Measurements from ENCODE around the gene RNF130. TPM values are rescaled to one million over a fixed set of nuclear protein-coding genes. Genes with fewer than 3 reads are reported as not detected.

RNF130 gene
- total and polyA plus RNA-seq, 4 donors, result 75.9 to 123 (median 90.8) TPM

DNA sequence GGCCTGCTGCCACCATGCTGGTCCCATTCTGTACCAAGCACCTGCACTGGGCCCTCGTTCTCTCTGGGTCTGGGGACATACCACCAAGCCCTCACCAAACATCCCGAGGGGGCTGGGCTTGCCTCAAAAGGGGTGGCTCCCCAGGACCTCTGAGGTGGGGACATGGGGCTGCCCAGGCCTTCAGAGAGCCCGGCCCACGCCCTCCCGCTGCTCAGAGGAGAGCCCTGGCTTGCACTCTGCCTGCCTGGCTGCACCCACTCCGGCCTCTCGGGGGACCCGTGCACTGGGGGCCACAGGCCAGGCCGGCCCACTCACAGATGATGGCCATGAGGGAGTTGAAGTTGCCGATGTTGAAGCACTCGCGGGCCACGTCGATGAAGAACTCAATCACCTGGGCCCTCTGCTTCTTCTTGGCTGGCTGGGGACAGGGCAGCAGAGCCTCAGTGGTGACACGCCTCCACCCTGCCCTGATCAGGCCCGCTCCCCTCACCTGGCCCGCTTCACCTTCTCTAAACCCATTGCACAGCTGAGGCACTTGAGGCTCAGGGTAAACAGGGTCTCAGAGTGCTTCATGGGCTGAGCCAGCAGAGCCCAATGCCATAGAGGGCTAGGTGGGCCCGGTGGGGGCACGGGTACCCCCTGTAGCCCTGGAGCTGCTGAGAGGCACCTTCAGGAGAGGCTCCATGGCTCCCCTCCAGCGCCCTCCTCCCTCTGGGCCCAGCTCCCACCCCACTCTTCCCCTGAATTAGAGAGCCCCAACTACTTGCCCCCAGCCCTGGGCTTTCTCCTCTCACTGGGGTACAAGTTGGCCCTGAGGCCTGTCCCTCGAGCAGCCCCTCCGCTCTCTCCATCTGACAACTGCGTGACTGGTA lies 47.7 kb upstream of the RNF130 start:
- ATAC-seq (ENCODE audit: insufficient read depth, low FRiP score), result no peak
- Histone ChIP-seq H3K9me3 (ENCODE audit: control insufficient read depth in 4 of 4, insufficient read depth in 3 of 4, low read length in 3 of 4) (no peaks in the 10 kb centered on the region), H3K27ac (ENCODE audit: low read depth in 1 of 2, low read length in 1 of 2) (no peak overlapping the region), H3K9ac (ENCODE audit: insufficient read depth in 1 of 2, low read length in 2 of 2) (no peak overlapping the region), H3K4me3 (no peak overlapping the region), H3K4me1 (ENCODE audit: control insufficient read depth in 5 of 5, insufficient read depth in 5 of 5, low read length in 5 of 5) (no peaks in the 10 kb centered on the region), H3K27me3 (ENCODE audit: control insufficient read depth in 3 of 3, insufficient read depth in 3 of 3, low read length in 2 of 3) (no peaks in the 10 kb centered on the region), H3K36me3 (ENCODE audit: control insufficient read depth in 4 of 4, insufficient read depth in 4 of 4, low read length in 4 of 4) (no peaks in the 10 kb centered on the region)
- WGBS, 2 donors, result 92 to 94% methylated on average over 23 of the region's 23 CpGs
- DNase-seq, result peak in 1 of 3 donors; percentile 9
- TF ChIP-seq, protein P1, sequence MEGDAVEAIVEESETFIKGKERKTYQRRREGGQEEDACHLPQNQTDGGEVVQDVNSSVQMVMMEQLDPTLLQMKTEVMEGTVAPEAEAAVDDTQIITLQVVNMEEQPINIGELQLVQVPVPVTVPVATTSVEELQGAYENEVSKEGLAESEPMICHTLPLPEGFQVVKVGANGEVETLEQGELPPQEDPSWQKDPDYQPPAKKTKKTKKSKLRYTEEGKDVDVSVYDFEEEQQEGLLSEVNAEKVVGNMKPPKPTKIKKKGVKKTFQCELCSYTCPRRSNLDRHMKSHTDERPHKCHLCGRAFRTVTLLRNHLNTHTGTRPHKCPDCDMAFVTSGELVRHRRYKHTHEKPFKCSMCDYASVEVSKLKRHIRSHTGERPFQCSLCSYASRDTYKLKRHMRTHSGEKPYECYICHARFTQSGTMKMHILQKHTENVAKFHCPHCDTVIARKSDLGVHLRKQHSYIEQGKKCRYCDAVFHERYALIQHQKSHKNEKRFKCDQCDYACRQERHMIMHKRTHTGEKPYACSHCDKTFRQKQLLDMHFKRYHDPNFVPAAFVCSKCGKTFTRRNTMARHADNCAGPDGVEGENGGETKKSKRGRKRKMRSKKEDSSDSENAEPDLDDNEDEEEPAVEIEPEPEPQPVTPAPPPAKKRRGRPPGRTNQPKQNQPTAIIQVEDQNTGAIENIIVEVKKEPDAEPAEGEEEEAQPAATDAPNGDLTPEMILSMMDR (IDR thresholded peaks at IDR 0.05; ENCODE audit: control extremely low read depth, extremely low read depth), result no peak

DNA sequence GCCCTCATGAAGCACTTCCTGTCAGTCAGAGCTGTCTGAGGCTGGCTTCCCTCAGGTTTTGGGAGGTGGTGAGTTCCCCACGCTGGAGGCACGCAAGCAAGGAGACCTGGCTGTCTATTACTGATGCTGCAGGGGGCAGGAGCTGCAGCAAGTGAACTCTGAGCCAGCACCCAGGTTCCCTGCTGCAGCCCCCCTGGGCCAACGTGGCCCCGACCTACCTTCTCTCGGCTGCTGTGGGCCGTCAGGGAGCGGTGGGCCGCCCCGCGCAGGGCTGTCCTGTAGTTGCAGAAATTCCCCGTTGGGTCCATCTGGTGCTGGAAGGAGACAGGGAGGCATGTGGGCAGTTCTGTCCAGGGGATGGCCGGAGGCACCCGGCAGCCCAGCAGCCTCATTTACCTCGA lies 46.8 kb upstream of the RNF130 start:
- TF ChIP-seq, protein P1 (IDR thresholded peaks at IDR 0.05; ENCODE audit: control extremely low read depth, extremely low read depth), result no peak
- H3K27me3 ChIP-seq (ENCODE audit: control insufficient read depth in 3 of 3, insufficient read depth in 3 of 3, low read length in 2 of 3), result no peaks in the 10 kb centered on the region
- no peaks in the 10 kb centered on the region for H3K36me3 ChIP-seq (ENCODE audit: control insufficient read depth in 4 of 4, insufficient read depth in 4 of 4, low read length in 4 of 4)
- H3K4me3 ChIP-seq, result no peak overlapping the region
- H3K9ac ChIP-seq (ENCODE audit: insufficient read depth in 1 of 2, low read length in 2 of 2), result no peak overlapping the region
- no peaks in the 10 kb centered on the region for H3K4me1 ChIP-seq (ENCODE audit: control insufficient read depth in 5 of 5, insufficient read depth in 5 of 5, low read length in 5 of 5)
- 93 to 98% methylated on average over 14 of the region's 14 CpGs for WGBS, 2 donors
- DNase-seq, result peak in 1 of 3 donors; percentile 6
- H3K9me3 ChIP-seq (ENCODE audit: control insufficient read depth in 4 of 4, insufficient read depth in 3 of 4, low read length in 3 of 4), result no peaks in the 10 kb centered on the region
- no peak for ATAC-seq (ENCODE audit: insufficient read depth, low FRiP score)
- no peak overlapping the region for H3K27ac ChIP-seq (ENCODE audit: low read depth in 1 of 2, low read length in 1 of 2)

DNA sequence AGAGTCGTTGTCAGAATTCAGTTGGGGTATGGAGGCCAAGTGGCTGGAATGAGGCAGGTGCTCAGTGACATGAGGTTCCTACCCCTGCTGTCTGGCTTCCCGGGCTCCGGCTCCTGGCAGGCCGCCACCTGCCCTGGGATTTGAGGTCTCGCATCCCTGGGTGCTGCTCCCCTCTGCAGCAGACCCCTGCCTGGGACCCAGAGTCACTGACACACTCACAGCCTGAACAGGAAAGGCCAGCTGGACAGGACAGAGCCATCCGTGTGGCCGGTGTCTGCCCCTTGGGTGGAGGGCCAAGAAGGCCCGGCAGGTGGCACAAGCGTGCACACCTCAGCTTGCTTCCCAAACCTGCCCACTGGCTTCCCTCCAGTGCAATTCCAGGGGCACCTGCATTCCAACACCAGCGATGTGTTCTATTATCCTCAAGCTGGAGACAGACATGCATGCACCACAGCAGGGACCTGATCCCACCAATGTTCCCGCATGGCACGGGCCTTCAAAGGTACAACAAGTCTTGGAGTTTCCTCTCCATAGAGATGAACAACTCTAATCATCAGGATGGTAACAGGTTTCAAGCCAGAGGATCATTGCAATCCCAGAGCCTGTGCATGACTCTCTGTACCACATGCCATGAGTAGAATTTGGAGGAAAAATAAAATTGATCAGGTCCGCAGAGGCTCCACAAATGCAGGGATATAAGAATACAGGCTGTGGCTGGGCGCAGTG lies 45.6 kb upstream of the RNF130 start:
- TF ChIP-seq, protein P1 (IDR thresholded peaks at IDR 0.05; ENCODE audit: control extremely low read depth, extremely low read depth), result no peak
- Histone ChIP-seq H3K9ac (ENCODE audit: insufficient read depth in 1 of 2, low read length in 2 of 2) (no peak overlapping the region), H3K27ac (ENCODE audit: low read depth in 1 of 2, low read length in 1 of 2) (no peak overlapping the region), H3K4me3 (no peak overlapping the region), H3K9me3 (ENCODE audit: control insufficient read depth in 4 of 4, insufficient read depth in 3 of 4, low read length in 3 of 4) (no peaks in the 10 kb centered on the region), H3K4me1 (ENCODE audit: control insufficient read depth in 5 of 5, insufficient read depth in 5 of 5, low read length in 5 of 5) (no peaks in the 10 kb centered on the region), H3K36me3 (ENCODE audit: control insufficient read depth in 4 of 4, insufficient read depth in 4 of 4, low read length in 4 of 4) (no peaks in the 10 kb centered on the region), H3K27me3 (ENCODE audit: control insufficient read depth in 3 of 3, insufficient read depth in 3 of 3, low read length in 2 of 3) (no peaks in the 10 kb centered on the region)
- 83 to 84% methylated on average over 14 of the region's 14 CpGs for WGBS, 2 donors
- no peak for ATAC-seq (ENCODE audit: insufficient read depth, low FRiP score)
- peak in 1 of 3 donors; percentile 9 for DNase-seq
